H1 (cell line): ENCODE measurements around the gene ASRGL1. TPM values are rescaled to one million over a fixed set of nuclear protein-coding genes. Genes with fewer than 3 reads are reported as not detected.

Experiments
- CTCF ChIA-PET: fragments of 300-600 bp; sonication (Branson Sonifier 250); formaldehyde crosslinking; loops from one replicate; lab custom pipeline; 2021; ENCODE audit not compliant: partially characterized antibody; lab: Charles Lee
- POLR2A ChIA-PET: fragments of 300-600 bp; sonication (Branson Sonifier 250); formaldehyde crosslinking; loops from one replicate; lab custom pipeline; 2021; ENCODE audit warnings: inconsistent platforms; ENCODE audit not compliant: partially characterized antibody; lab: Charles Lee
- DNase-seq, 2 experiments: peaks; one replicate each; pipeline versions ENCODE4 v3.0.0 to v3.0.0-alpha.2; 2010 to 2022; ENCODE audit warnings: low spot score in 2 of 2, low read depth in 1 of 2, mixed read lengths in 1 of 2
- FAIRE-seq: peaks from 2 replicates; lab custom pipeline; 2011; peaks lifted over from hg19 to GRCh38; lab: Jason Lieb, UNC
- H2AFZ ChIP-seq: 2 replicates; pipeline ENCODE4 v1.8.1; 2012; ENCODE audit warnings: low read length, inconsistent platforms
- H2AK5ac ChIP-seq: 2 replicates; pipeline ENCODE4 v1.6.1; 2013; ENCODE audit warnings: low read depth, low read length
- H2BK120ac ChIP-seq: replicated peaks from 2 replicates; pipeline ENCODE3; 2013; ENCODE audit warnings: low read depth, low read length, inconsistent platforms
- H2BK12ac ChIP-seq: 2 replicates; pipeline ENCODE4 v1.6.1; 2013; ENCODE audit warnings: low read depth, low read length
- H2BK15ac ChIP-seq: 2 replicates; pipeline ENCODE4 v1.6.1; 2013; ENCODE audit warnings: low read length
- H2BK20ac ChIP-seq: 2 replicates; pipeline ENCODE4 v1.6.1; 2013; ENCODE audit warnings: low read length
- H2BK5ac ChIP-seq: 2 replicates; pipeline ENCODE4 v1.6.1; 2013; ENCODE audit warnings: low read depth, low read length
- H3K14ac ChIP-seq: 2 replicates; pipeline ENCODE4 v1.6.1; 2013; ENCODE audit warnings: inconsistent platforms; ENCODE audit not compliant: insufficient read length
- H3K18ac ChIP-seq: 2 replicates; pipeline ENCODE4 v1.6.1; 2013; ENCODE audit warnings: low read length; ENCODE audit errors: extremely low read depth
- H3K23ac ChIP-seq: 2 replicates; pipeline ENCODE4 v1.6.1; 2013; ENCODE audit warnings: inconsistent platforms; ENCODE audit not compliant: insufficient read length
- H3K23me2 ChIP-seq: 2 replicates; pipeline ENCODE4 v1.6.1; 2013; ENCODE audit warnings: low read depth, low read length
- H3K27ac ChIP-seq: 2 replicates; pipeline ENCODE4 v1.6.1; 2011; ENCODE audit warnings: low read depth, low read length, inconsistent platforms
- H3K27me3 ChIP-seq, 4 experiments: replicated peaks in 1 of 4; 1 replicate in 1 of 4; 2 replicates in 3 of 4; pipeline versions ENCODE4 v1.6.1 to v1.8.1; 2011 to 2013; ENCODE audit warnings: low read length in 3 of 4, mild to moderate bottlenecking in 3 of 4, inconsistent platforms in 2 of 4, mixed read lengths in 2 of 4, moderate library complexity in 1 of 4; ENCODE audit not compliant: control insufficient read depth in 3 of 4, insufficient read depth in 3 of 4; ENCODE audit errors: extremely low read depth in 1 of 4
- H3K36me3 ChIP-seq, 4 experiments: 2 replicates each; pipeline versions ENCODE4 v1.6.1 to v1.8.1; 2011 to 2013; ENCODE audit warnings: mild to moderate bottlenecking in 4 of 4, low read length in 3 of 4, moderate library complexity in 2 of 4, control low read depth in 1 of 4, inconsistent platforms in 1 of 4; ENCODE audit not compliant: insufficient read depth in 4 of 4, control insufficient read depth in 2 of 4
- H3K4ac ChIP-seq: replicated peaks from 2 replicates; pipeline ENCODE3; 2013; ENCODE audit warnings: low read length, low read depth, mixed read lengths, inconsistent platforms; ENCODE audit not compliant: insufficient read length
- H3K4me1 ChIP-seq, 4 experiments: replicated peaks in 1 of 4; 1 replicate in 1 of 4; 2 replicates in 3 of 4; pipeline versions ENCODE4 v1.6.1 to v1.8.1; 2011 to 2013; ENCODE audit warnings: low read length in 3 of 4, inconsistent platforms in 2 of 4, mixed read lengths in 1 of 4; ENCODE audit not compliant: insufficient read depth in 4 of 4, control insufficient read depth in 3 of 4
- H3K4me2 ChIP-seq, 2 experiments: 2 replicates each; pipeline versions ENCODE4 v1.6.1 to v1.8.1; 2011 to 2013; ENCODE audit warnings: low read depth in 2 of 2, low read length in 2 of 2, control low read depth in 1 of 2, inconsistent platforms in 1 of 2, mild to moderate bottlenecking in 1 of 2; ENCODE audit not compliant: insufficient read depth in 1 of 2
- H3K4me3 ChIP-seq, 4 experiments: fragments of 200-600, 300-600 bp in 1 of 4; sonication (generic), shearing (Covaris generic), sonication (Bioruptor Twin) in 1 of 4; 2 replicates each; pipeline versions ENCODE4 v1.5.1 to v1.8.1; 2011 to 2016; ENCODE audit warnings: low read length in 4 of 4, low read depth in 3 of 4, control low read depth in 2 of 4, inconsistent platforms in 2 of 4, mild to moderate bottlenecking in 2 of 4, mixed read lengths in 1 of 4, moderate library complexity in 1 of 4; ENCODE audit not compliant: insufficient read depth in 2 of 4; ENCODE audit errors: extremely low read depth in 1 of 4
- H3K56ac ChIP-seq: replicated peaks from 2 replicates; pipeline ENCODE3; 2013; ENCODE audit warnings: low read depth, mild to moderate bottlenecking, mixed read lengths, low read length, inconsistent platforms; ENCODE audit not compliant: insufficient read length
- H3K79me1 ChIP-seq: 2 replicates; pipeline ENCODE4 v1.6.1; 2013; ENCODE audit warnings: low read depth, low read length, control low read depth
- H3K79me2 ChIP-seq, 2 experiments: 2 replicates each; pipeline versions ENCODE4 v1.6.1 to v1.8.1; 2012 to 2013; ENCODE audit warnings: low read length in 2 of 2, mild to moderate bottlenecking in 2 of 2, inconsistent platforms in 1 of 2; ENCODE audit not compliant: insufficient read depth in 2 of 2, control insufficient read depth in 1 of 2
- H3K9ac ChIP-seq, 4 experiments: replicated peaks in 1 of 4; 1 replicate in 1 of 4; 2 replicates in 3 of 4; pipeline versions ENCODE4 v1.6.1 to v1.8.1; 2011 to 2013; ENCODE audit warnings: low read depth in 3 of 4, low read length in 3 of 4, control low read depth in 2 of 4, mild to moderate bottlenecking in 2 of 4, moderate library complexity in 2 of 4, inconsistent platforms in 1 of 4; ENCODE audit errors: extremely low read depth in 1 of 4
- H3K9me3 ChIP-seq, 2 experiments: 2 replicates each; pipeline versions ENCODE4 v1.6.1 to v1.8.1; 2012 to 2013; ENCODE audit warnings: mild to moderate bottlenecking in 2 of 2, moderate library complexity in 2 of 2, control low read depth in 1 of 2, inconsistent platforms in 1 of 2, low read depth in 1 of 2, low read length in 1 of 2, mixed read lengths in 1 of 2; ENCODE audit not compliant: insufficient read depth in 2 of 2
- H4K20me1 ChIP-seq, 2 experiments: replicated peaks in 1 of 2; 2 replicates each; pipeline versions ENCODE3 to v1.8.1; 2011 to 2013; ENCODE audit warnings: inconsistent platforms in 2 of 2, low read length in 2 of 2, mild to moderate bottlenecking in 1 of 2; ENCODE audit not compliant: insufficient read depth in 2 of 2, control insufficient read depth in 1 of 2
- H4K5ac ChIP-seq: 2 replicates; pipeline ENCODE4 v1.6.1; 2013; ENCODE audit warnings: low read length, low read depth, mixed read lengths, inconsistent platforms; ENCODE audit not compliant: insufficient read length
- H4K8ac ChIP-seq: 2 replicates; pipeline ENCODE4 v1.8.0; 2013; ENCODE audit warnings: mild to moderate bottlenecking, moderate library complexity, low read length, inconsistent platforms; ENCODE audit not compliant: insufficient read depth; ENCODE audit errors: extremely low read depth
- H4K91ac ChIP-seq: replicated peaks from 2 replicates; pipeline ENCODE3; 2013; ENCODE audit warnings: low read length, mixed read lengths, inconsistent platforms; ENCODE audit not compliant: insufficient read length
- CBX5 ChIP-seq: fragments of 300-800, 300-1000 bp; sonication (generic); IDR thresholded peaks from 2 replicates; pipeline ENCODE4 v1.7.1; 2016; ENCODE audit warnings: antibody characterized with exemption, low read length, low read depth
- CTCF ChIP-seq, 3 experiments: IDR thresholded peaks; 1 replicate in 2 of 3; 2 replicates in 1 of 3; pipeline versions ENCODE4 v1.5.1 to v1.6.1; 2011; ENCODE audit warnings: low read length in 3 of 3, mild to moderate bottlenecking in 3 of 3, inconsistent platforms in 2 of 3, low read depth in 1 of 3, moderate library complexity in 1 of 3; ENCODE audit not compliant: insufficient read depth in 1 of 3; ENCODE audit errors: control extremely low read depth in 1 of 3
- JUN ChIP-seq: IDR thresholded peaks from 2 replicates; pipeline ENCODE4 v1.6.1; 2011; ENCODE audit warnings: low read depth, mild to moderate bottlenecking, improper control_type of control experiment, low read length
- WGBS, 2 experiments: shearing (Covaris generic) in 1 of 2; methylation state at CpG; one replicate each; pipeline versions ENCODE4 v1.1.6 to v1.1.7; 2013 to 2015; ENCODE audit warnings: low lambda C conversion rate in 2 of 2, mixed read lengths in 2 of 2, inconsistent platforms in 1 of 2, low coverage in 1 of 2, missing lambda C conversion rate in 1 of 2; ENCODE audit not compliant: insufficient replicate concordance in 2 of 2, insufficient coverage in 1 of 2, insufficient read length in 1 of 2; ENCODE audit errors: extremely low coverage in 1 of 2, missing lambda C conversion rate in 1 of 2; 5-methylcytosine and 5-hydroxymethylcytosine counted together
- polyA plus RNA-seq, 7 experiments: library from polyadenylated mRNA; depleted of rRNA in 3 of 7; stranded (reverse) in 5 of 7; unstranded in 2 of 7; fragments of >200 nt in 5 of 7; fragments of 200-250 nt in 2 of 7; gene quantifications; 1 replicate in 5 of 7; 2 replicates in 1 of 7; 4 replicates in 1 of 7; pipeline versions ENCODE4 v1.2.1 to v1.2.3, GENCODE V29; 2011 to 2013; ENCODE audit warnings: missing spikeins in 2 of 7, mixed read lengths in 2 of 7
- total RNA-seq: library from RNA; stranded (reverse); fragmentation: NEBNext Ultra II Directional; extraction: Animal tissue kit (Norgen Biotek cat#: 25700); gene quantifications from 2 replicates; pipeline ENCODE4 v1.2.1, GENCODE V29; 2021

Gene ASRGL1
- total and polyA plus RNA-seq, 2 of the 8 experiments (the other 6 are each of a cell fraction or from before 2014, with no cell fraction given) = 19.9 to 23.5 TPM

- no peak overlapping the region for H3K4me3 ChIP-seq
- H3K27ac ChIP-seq = no peak overlapping the region
- H2BK12ac ChIP-seq = no peak overlapping the region
- H4K20me1 ChIP-seq = no peaks in the 10 kb centered on the region
- no peak overlapping the region for H3K14ac ChIP-seq
- H2BK15ac ChIP-seq = no peak overlapping the region
- ChIA-PET POLR2A (interaction anchor here (1.2 to 1.6 kb wide), 3 partner anchors 167 to 181 kb away, joined by 3 to 4 read pairs (median 4); partner anchors contain the start of gene EEF1G), CTCF (interaction anchor here (0.6 to 8.6 kb wide), 19 partner anchors 11 to 394 kb away, joined by 3 to 113 read pairs (median 7); partner anchors contain the start of genes AHNAK, SCGB1A1 and TMEM179B)
- no peak overlapping the region for H3K9ac ChIP-seq
- no peak overlapping the region for H4K8ac ChIP-seq
- H3K23me2 ChIP-seq = no peaks in the 10 kb centered on the region
- no peaks in the 10 kb centered on the region for H3K9me3 ChIP-seq
- DNase-seq (no peak), FAIRE-seq (no peak)
- H3K4ac ChIP-seq = no peak overlapping the region
- H3K36me3 ChIP-seq = no peaks in the 10 kb centered on the region
- no peak overlapping the region for H2BK20ac ChIP-seq
- 82% methylated on average over 12 of the region's 12 CpGs; no CpG with 5 or more reads in 1 of the 2 experiments for WGBS, 2 experiments
- H4K91ac ChIP-seq = no peak overlapping the region
- no peaks in the 10 kb centered on the region for H3K79me2 ChIP-seq
- H3K4me2 ChIP-seq = no peak overlapping the region
- no peak overlapping the region for H3K56ac ChIP-seq
- H3K4me1 ChIP-seq = peaks cover 3 to 6% (median 4%) of the 10 kb centered on the region in 4 experiments; a peak in 5 of 7 replicates
- no peak overlapping the region for H2AFZ ChIP-seq
- no peak overlapping the region for H2AK5ac ChIP-seq
- H2BK5ac ChIP-seq = no peak overlapping the region
- TF ChIP-seq JUN = no peak
- TF ChIP-seq CTCF (IDR thresholded peaks at IDR 0.05; ENCODE audit: control extremely low read depth in 1 of 3, insufficient read depth in 1 of 3, low read depth in 1 of 3, low read length in 3 of 3) = peak in 2 of 3 experiments; percentile 6 to 21; a peak in 2 of 4 replicates
- no peak for TF ChIP-seq CBX5
- no peaks in the 10 kb centered on the region for H3K79me1 ChIP-seq
- H3K23ac ChIP-seq = no peak overlapping the region
- H3K27me3 ChIP-seq = no peaks in the 10 kb centered on the region
- H4K5ac ChIP-seq = no peak overlapping the region
- H2BK120ac ChIP-seq = no peak overlapping the region
- no peak overlapping the region for H3K18ac ChIP-seq
Observed at GRCh38 chr11:62393061-62393611, 55.9 kb downstream of the ASRGL1 start.
